ENCODE measurements around the gene KIN.

KIN gene

DNA sequence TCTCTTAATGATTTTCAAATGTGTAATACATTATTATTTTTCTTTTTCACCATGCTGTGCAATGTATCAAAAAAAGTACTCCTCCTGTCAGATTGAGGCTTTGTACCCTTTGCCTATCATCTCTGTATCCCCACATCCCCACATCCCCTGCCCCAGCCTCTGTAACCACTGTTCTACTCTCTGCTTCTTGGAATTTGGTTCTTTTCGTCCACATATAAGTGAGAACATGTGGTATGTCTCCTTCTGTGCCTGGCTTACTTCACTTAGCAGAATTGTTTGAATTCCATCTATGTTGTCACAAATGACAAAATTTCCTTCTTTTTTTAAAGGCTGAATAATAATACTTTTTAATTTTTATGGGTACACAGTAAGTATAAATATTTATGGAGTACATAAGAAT is 44.3 kb upstream of the KIN start:
- DNase-seq: no peak
- Histone ChIP-seq H3K14ac (ENCODE audit: low read length) (no peak overlapping the region), H3K18ac (ENCODE audit: low read length) (no peak overlapping the region), H2BK5ac (ENCODE audit: low read depth, low read length, poor library complexity) (no peak overlapping the region), H3K79me2 (ENCODE audit: control insufficient read depth, insufficient read depth, low read length, poor library complexity) (peaks cover 2% of the 10 kb centered on the region), H3K4me2 (ENCODE audit: low read length) (no peak overlapping the region), H3K9me3 (ENCODE audit: insufficient read depth, low read depth, low read length) (peaks cover 1% of the 10 kb centered on the region), H2BK12ac (ENCODE audit: low read length) (no peak overlapping the region), H3K27me3 (ENCODE audit: insufficient read depth, low read length) (no peaks in the 10 kb centered on the region), H2AFZ (ENCODE audit: insufficient read depth, low read length, poor library complexity) (no peak overlapping the region), H3K79me1 (ENCODE audit: low read length) (no peaks in the 10 kb centered on the region), H4K8ac (ENCODE audit: low read depth, low read length) (no peak overlapping the region), H3K4me3 (ENCODE audit: low read depth, low read length) (no peak overlapping the region), H2AK5ac (ENCODE audit: low read length) (no peak overlapping the region), H3K27ac (ENCODE audit: low read depth, low read length) (no peak overlapping the region), H4K91ac (ENCODE audit: low read depth, low read length) (no peak overlapping the region), H3K23ac (ENCODE audit: low read length) (no peak overlapping the region), H3K4ac (ENCODE audit: low read depth, low read length) (no peak overlapping the region), H4K12ac (ENCODE audit: low read depth, low read length) (no peak overlapping the region), H3K9ac (ENCODE audit: low read length) (no peak overlapping the region), H3K36me3 (ENCODE audit: control insufficient read depth in 1 of 2, insufficient read depth in 2 of 2, low read length in 2 of 2) (peaks cover 3 to 4% of the 10 kb centered on the region in 2 experiments), H2BK120ac (ENCODE audit: insufficient read depth, low read length, poor library complexity) (no peak overlapping the region), H3K4me1 (ENCODE audit: control insufficient read depth in 1 of 2, insufficient read depth in 2 of 2, low read length in 2 of 2) (no peaks in the 10 kb centered on the region)
- WGBS (ENCODE audit: extremely low coverage, insufficient coverage, insufficient read length): no CpG with 5 or more reads among the region's 1 CpG

- Histone ChIP-seq H2BK12ac (ENCODE audit: low read length) (no peak overlapping the region), H2AFZ (ENCODE audit: insufficient read depth, low read length, poor library complexity) (no peak overlapping the region), H3K18ac (ENCODE audit: low read length) (no peak overlapping the region), H2BK5ac (ENCODE audit: low read depth, low read length, poor library complexity) (no peak overlapping the region), H3K27ac (ENCODE audit: low read depth, low read length) (no peak overlapping the region), H4K12ac (ENCODE audit: low read depth, low read length) (no peak overlapping the region), H3K9ac (ENCODE audit: low read length) (no peak overlapping the region), H3K79me1 (ENCODE audit: low read length) (no peaks in the 10 kb centered on the region), H3K9me3 (ENCODE audit: insufficient read depth, low read depth, low read length) (peaks cover 1% of the 10 kb centered on the region), H3K79me2 (ENCODE audit: control insufficient read depth, insufficient read depth, low read length, poor library complexity) (peaks cover 2% of the 10 kb centered on the region), H3K14ac (ENCODE audit: low read length) (no peak overlapping the region), H4K8ac (ENCODE audit: low read depth, low read length) (no peak overlapping the region), H3K27me3 (ENCODE audit: insufficient read depth, low read length) (no peaks in the 10 kb centered on the region), H3K4ac (ENCODE audit: low read depth, low read length) (no peak overlapping the region), H2BK120ac (ENCODE audit: insufficient read depth, low read length, poor library complexity) (no peak overlapping the region), H4K91ac (ENCODE audit: low read depth, low read length) (no peak overlapping the region), H3K23ac (ENCODE audit: low read length) (no peak overlapping the region), H3K4me3 (ENCODE audit: low read depth, low read length) (no peak overlapping the region), H3K36me3 (ENCODE audit: control insufficient read depth in 1 of 2, insufficient read depth in 2 of 2, low read length in 2 of 2) (peaks cover 3 to 4% of the 10 kb centered on the region in 2 experiments), H2AK5ac (ENCODE audit: low read length) (no peak overlapping the region), H3K4me2 (ENCODE audit: low read length) (no peak overlapping the region), H3K4me1 (ENCODE audit: control insufficient read depth in 1 of 2, insufficient read depth in 2 of 2, low read length in 2 of 2) (no peaks in the 10 kb centered on the region)
- DNase-seq: no peak
- no CpG with 5 or more reads among the region's 10 CpGs for WGBS (ENCODE audit: extremely low coverage, insufficient coverage, insufficient read length)
Observed at GRCh38 chr10:7829289-7829834, 41.6 kb upstream of the KIN start.

DNA sequence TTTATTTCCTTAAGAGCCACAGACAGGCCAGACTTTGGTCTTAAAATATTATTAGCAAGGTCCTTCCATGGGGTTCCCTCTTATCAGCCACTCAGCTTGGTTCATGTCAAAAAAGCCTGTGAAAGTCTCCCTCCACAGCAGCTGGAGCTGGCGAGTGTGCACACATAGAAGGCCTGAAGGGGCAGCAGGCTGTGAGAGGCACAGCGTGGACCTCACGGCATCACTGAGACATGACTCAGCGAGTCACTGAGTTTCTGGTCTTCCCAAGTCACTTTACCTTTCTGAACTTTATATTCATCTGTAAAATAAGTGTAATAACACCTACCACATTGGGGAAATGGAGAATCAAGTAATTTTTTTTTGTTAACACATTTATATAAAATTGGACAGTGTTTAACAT is 39.2 kb upstream of the KIN start:
- H2AFZ ChIP-seq (ENCODE audit: insufficient read depth, low read length, poor library complexity): no peak overlapping the region
- H3K9ac ChIP-seq (ENCODE audit: low read length): no peak overlapping the region
- no peak overlapping the region for H3K23ac ChIP-seq (ENCODE audit: low read length)
- no peak overlapping the region for H3K18ac ChIP-seq (ENCODE audit: low read length)
- no peaks in the 10 kb centered on the region for H3K4me1 ChIP-seq (ENCODE audit: control insufficient read depth in 1 of 2, insufficient read depth in 2 of 2, low read length in 2 of 2)
- H2BK120ac ChIP-seq (ENCODE audit: insufficient read depth, low read length, poor library complexity): no peak overlapping the region
- H3K9me3 ChIP-seq (ENCODE audit: insufficient read depth, low read depth, low read length): no peaks in the 10 kb centered on the region
- peak in 1 of 2 donors; percentile 41 for DNase-seq
- no peak overlapping the region for H4K8ac ChIP-seq (ENCODE audit: low read depth, low read length)
- H4K91ac ChIP-seq (ENCODE audit: low read depth, low read length): no peak overlapping the region
- peaks cover 2% of the 10 kb centered on the region for H3K79me2 ChIP-seq (ENCODE audit: control insufficient read depth, insufficient read depth, low read length, poor library complexity)
- H3K27ac ChIP-seq (ENCODE audit: low read depth, low read length): no peak overlapping the region
- H2AK5ac ChIP-seq (ENCODE audit: low read length): no peak overlapping the region
- peaks cover 0 to 3% of the 10 kb centered on the region in 2 experiments for H3K36me3 ChIP-seq (ENCODE audit: control insufficient read depth in 1 of 2, insufficient read depth in 2 of 2, low read length in 2 of 2)
- H2BK5ac ChIP-seq (ENCODE audit: low read depth, low read length, poor library complexity): no peak overlapping the region
- H3K27me3 ChIP-seq (ENCODE audit: insufficient read depth, low read length): no peaks in the 10 kb centered on the region
- H3K4me2 ChIP-seq (ENCODE audit: low read length): no peak overlapping the region
- H2BK12ac ChIP-seq (ENCODE audit: low read length): no peak overlapping the region
- no peak overlapping the region for H3K4me3 ChIP-seq (ENCODE audit: low read depth, low read length)
- no peak overlapping the region for H3K4ac ChIP-seq (ENCODE audit: low read depth, low read length)
- no CpG with 5 or more reads among the region's 4 CpGs for WGBS (ENCODE audit: extremely low coverage, insufficient coverage, insufficient read length)
- H3K79me1 ChIP-seq (ENCODE audit: low read length): no peaks in the 10 kb centered on the region
- H4K12ac ChIP-seq (ENCODE audit: low read depth, low read length): no peak overlapping the region
- no peak overlapping the region for H3K14ac ChIP-seq (ENCODE audit: low read length)

DNA sequence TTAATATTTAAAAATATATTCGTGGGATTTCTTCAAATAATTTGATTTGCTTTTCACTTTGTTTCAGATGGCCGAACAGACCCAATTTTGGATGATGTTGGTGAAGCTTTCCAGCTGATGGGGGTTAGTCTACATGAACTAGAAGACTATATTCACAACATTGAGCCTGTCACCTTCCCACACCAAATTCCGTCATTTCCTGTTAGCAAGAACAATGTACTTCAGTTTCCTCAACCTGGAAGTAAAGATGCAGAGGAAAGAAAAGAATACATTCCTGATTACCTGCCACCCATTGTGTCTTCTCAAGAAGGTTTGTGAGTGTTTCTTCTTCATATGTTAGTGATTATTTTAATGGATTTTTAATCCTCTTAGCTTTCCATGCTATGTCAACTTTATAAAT is 36.5 kb upstream of the KIN start:
- H4K8ac ChIP-seq (ENCODE audit: low read depth, low read length): no peak overlapping the region
- H4K91ac ChIP-seq (ENCODE audit: low read depth, low read length): no peak overlapping the region
- no peak overlapping the region for H3K18ac ChIP-seq (ENCODE audit: low read length)
- H3K36me3 ChIP-seq (ENCODE audit: control insufficient read depth in 1 of 2, insufficient read depth in 2 of 2, low read length in 2 of 2): peaks cover 0 to 5% of the 10 kb centered on the region in 2 experiments
- no peak overlapping the region for H3K4me3 ChIP-seq (ENCODE audit: low read depth, low read length)
- H2BK5ac ChIP-seq (ENCODE audit: low read depth, low read length, poor library complexity): no peak overlapping the region
- no peak overlapping the region for H2AK5ac ChIP-seq (ENCODE audit: low read length)
- no peak overlapping the region for H2BK12ac ChIP-seq (ENCODE audit: low read length)
- no peak overlapping the region for H4K12ac ChIP-seq (ENCODE audit: low read depth, low read length)
- H2BK120ac ChIP-seq (ENCODE audit: insufficient read depth, low read length, poor library complexity): no peak overlapping the region
- WGBS (ENCODE audit: extremely low coverage, insufficient coverage, insufficient read length): no CpG with 5 or more reads among the region's 3 CpGs
- H3K4me2 ChIP-seq (ENCODE audit: low read length): no peak overlapping the region
- H3K23ac ChIP-seq (ENCODE audit: low read length): no peak overlapping the region
- peaks cover 2% of the 10 kb centered on the region for H3K79me2 ChIP-seq (ENCODE audit: control insufficient read depth, insufficient read depth, low read length, poor library complexity)
- no peaks in the 10 kb centered on the region for H3K27me3 ChIP-seq (ENCODE audit: insufficient read depth, low read length)
- no peak overlapping the region for H2AFZ ChIP-seq (ENCODE audit: insufficient read depth, low read length, poor library complexity)
- H3K9ac ChIP-seq (ENCODE audit: low read length): no peak overlapping the region
- H3K9me3 ChIP-seq (ENCODE audit: insufficient read depth, low read depth, low read length): no peaks in the 10 kb centered on the region
- H3K4ac ChIP-seq (ENCODE audit: low read depth, low read length): no peak overlapping the region
- H3K27ac ChIP-seq (ENCODE audit: low read depth, low read length): no peak overlapping the region
- H3K79me1 ChIP-seq (ENCODE audit: low read length): no peaks in the 10 kb centered on the region
- no peak for DNase-seq
- no peak overlapping the region for H3K14ac ChIP-seq (ENCODE audit: low read length)
- peaks cover 0 to 2% of the 10 kb centered on the region in 2 experiments for H3K4me1 ChIP-seq (ENCODE audit: control insufficient read depth in 1 of 2, insufficient read depth in 2 of 2, low read length in 2 of 2)
